Spleen (tissue), 7 donors: ENCODE results near the gene ALDH3B1.
A peak's percentile ranks its signal among the peaks of the same experiment; 100 is the strongest.

Experiments used
- POLR2A ChIP-seq, 3 donors: fragments of 450-650 bp; IDR thresholded peaks; one replicate each; pipeline ENCODE4 v1.5.1; 2017; ENCODE audit warnings: antibody characterized with exemption in 3 of 3, mild to moderate bottlenecking in 1 of 3
- TF ChIP-seq, protein P1 (sequence below), 11 experiments: fragments of 200-600 bp in 7 of 11; fragments of 450-650 bp in 4 of 11; sonication (generic) in 4 of 11; IDR thresholded peaks in 8 of 11; conservative IDR thresholded peaks in 3 of 11; 1 replicate in 7 of 11; 2 replicates in 4 of 11; pipeline versions ENCODE4 v1.4.0 to v1.8.0; 2016 to 2021; ENCODE audit warnings: antibody characterized with exemption in 11 of 11, inconsistent platforms in 4 of 11, mild to moderate bottlenecking in 1 of 11
- donor health status: DM: no; HTN: no; CAD: no; lungs with moderate emphysema.
- donor health status: DM: no; HTN: no; CAD: no.
- donor health status: DM: no; HTN: no; CAD: no.

DNA sequence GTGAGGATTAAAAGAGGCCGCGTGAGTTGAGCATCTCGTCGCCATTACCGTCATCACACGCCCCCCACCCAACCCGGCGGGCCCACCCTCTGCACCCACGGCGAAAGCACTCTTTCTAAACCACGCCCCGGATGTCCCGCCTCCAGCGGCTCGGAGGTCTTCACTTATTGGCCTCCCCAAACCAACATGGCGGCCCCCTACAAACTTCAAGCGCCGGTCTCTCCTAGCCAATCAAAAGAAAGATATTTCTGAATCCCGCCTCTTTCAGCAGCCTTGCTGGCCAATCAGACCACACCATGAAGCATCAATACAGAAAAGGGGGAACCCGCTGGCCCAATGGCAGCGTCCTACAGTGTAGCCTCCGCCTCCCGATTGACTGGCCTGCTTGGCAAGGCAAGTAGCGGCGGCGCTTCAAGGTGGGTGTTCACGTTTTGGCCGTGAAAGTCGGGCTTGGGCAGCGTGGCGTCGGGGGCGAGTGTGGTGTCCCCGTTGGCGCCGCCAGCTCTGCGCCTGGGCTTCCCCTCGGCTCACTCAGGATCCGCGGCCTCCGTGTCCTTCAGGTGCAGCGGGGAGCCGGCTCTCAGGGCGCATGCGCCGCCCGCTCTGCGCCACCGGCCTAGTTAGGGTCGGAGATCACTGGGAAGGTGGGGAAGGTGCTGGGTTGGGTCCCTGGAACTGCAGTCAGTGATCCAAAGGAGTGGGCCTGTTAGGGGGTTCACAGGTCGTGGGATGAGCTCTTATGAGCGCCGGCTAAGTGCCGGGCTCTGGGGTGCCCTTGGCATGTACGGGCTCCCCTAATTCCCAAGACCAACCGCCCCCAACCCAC is 20.4 kb downstream of the ALDH3B1 start, which contains the start of gene NDUFS8:
- peak in 1 of 3 donors; percentile 13 for TF ChIP-seq POLR2A (IDR thresholded peaks at IDR 0.05)
- TF ChIP-seq, protein P1, sequence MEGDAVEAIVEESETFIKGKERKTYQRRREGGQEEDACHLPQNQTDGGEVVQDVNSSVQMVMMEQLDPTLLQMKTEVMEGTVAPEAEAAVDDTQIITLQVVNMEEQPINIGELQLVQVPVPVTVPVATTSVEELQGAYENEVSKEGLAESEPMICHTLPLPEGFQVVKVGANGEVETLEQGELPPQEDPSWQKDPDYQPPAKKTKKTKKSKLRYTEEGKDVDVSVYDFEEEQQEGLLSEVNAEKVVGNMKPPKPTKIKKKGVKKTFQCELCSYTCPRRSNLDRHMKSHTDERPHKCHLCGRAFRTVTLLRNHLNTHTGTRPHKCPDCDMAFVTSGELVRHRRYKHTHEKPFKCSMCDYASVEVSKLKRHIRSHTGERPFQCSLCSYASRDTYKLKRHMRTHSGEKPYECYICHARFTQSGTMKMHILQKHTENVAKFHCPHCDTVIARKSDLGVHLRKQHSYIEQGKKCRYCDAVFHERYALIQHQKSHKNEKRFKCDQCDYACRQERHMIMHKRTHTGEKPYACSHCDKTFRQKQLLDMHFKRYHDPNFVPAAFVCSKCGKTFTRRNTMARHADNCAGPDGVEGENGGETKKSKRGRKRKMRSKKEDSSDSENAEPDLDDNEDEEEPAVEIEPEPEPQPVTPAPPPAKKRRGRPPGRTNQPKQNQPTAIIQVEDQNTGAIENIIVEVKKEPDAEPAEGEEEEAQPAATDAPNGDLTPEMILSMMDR (IDR thresholded peaks at IDR 0.05 in 8 of 11, conservative IDR thresholded peaks at IDR 0.05 in 3 of 11) = peak in 2 of 11 experiments; percentile 13 to 25
